Adipocyte (in vitro differentiated cells): ENCODE data around the gene TECR.

Source experiments
- DNase-seq: peaks from one replicate; pipeline ENCODE4 v3.0.0-alpha.2; 2015; ENCODE audit warnings: low read depth
- H3K27me3 ChIP-seq: replicated peaks from 2 replicates; pipeline ENCODE4 v1.7.0; 2013; ENCODE audit warnings: mild to moderate bottlenecking, low read length, moderate library complexity; ENCODE audit not compliant: control insufficient read depth, insufficient read depth
- H3K36me3 ChIP-seq: 2 replicates; pipeline ENCODE4 v1.7.0; 2013; ENCODE audit warnings: low read length, mild to moderate bottlenecking, moderate library complexity; ENCODE audit not compliant: control insufficient read depth, insufficient read depth, severe bottlenecking
- H3K4me1 ChIP-seq: 2 replicates; pipeline ENCODE4 v1.7.0; 2013; ENCODE audit warnings: mild to moderate bottlenecking, low read length, moderate library complexity; ENCODE audit not compliant: control insufficient read depth, insufficient read depth
- H3K4me3 ChIP-seq: 2 replicates; pipeline ENCODE4 v1.7.0; 2013; ENCODE audit warnings: mild to moderate bottlenecking, low read length, moderate library complexity
- H3K9ac ChIP-seq: 2 replicates; pipeline ENCODE4 v1.7.0; 2013; ENCODE audit warnings: mild to moderate bottlenecking, low read length, moderate library complexity
- H3K9me3 ChIP-seq: 2 replicates; pipeline ENCODE4 v1.7.0; 2013; ENCODE audit warnings: mild to moderate bottlenecking, low read length, moderate library complexity; ENCODE audit not compliant: control insufficient read depth

The TECR gene

GRCh38 chr19:14511229-14511593 lies 18.2 kb upstream of the TECR start:
- no peak overlapping the region for H3K4me3 ChIP-seq
- H3K4me1 ChIP-seq = peaks cover 41% of the 10 kb centered on the region
- peaks cover 26% of the 10 kb centered on the region for H3K36me3 ChIP-seq
- no peaks in the 10 kb centered on the region for H3K9me3 ChIP-seq
- no peaks in the 10 kb centered on the region for H3K27me3 ChIP-seq
- H3K9ac ChIP-seq = peak overlapping the region; percentile 29
- no peak for DNase-seq

- Histone ChIP-seq H3K4me1 (peaks cover 43% of the 10 kb centered on the region), H3K9me3 (no peaks in the 10 kb centered on the region), H3K27me3 (no peaks in the 10 kb centered on the region), H3K36me3 (peaks cover 30% of the 10 kb centered on the region), H3K4me3 (no peak overlapping the region), H3K9ac (no peak overlapping the region)
- DNase-seq = no peak
Observed at GRCh38 chr19:14512406-14512961, 16.9 kb upstream of the TECR start.

GRCh38 chr19:14514215-14514863 lies 15.1 kb upstream of the TECR start:
- Histone ChIP-seq H3K4me1 (peaks cover 39% of the 10 kb centered on the region), H3K27me3 (no peaks in the 10 kb centered on the region), H3K4me3 (peak overlapping the region; percentile 84), H3K9ac (peak overlapping the region; percentile 19), H3K36me3 (peaks cover 30% of the 10 kb centered on the region), H3K9me3 (no peaks in the 10 kb centered on the region)
- DNase-seq = no peak

- Histone ChIP-seq H3K27me3 (no peaks in the 10 kb centered on the region), H3K4me1 (peaks cover 40% of the 10 kb centered on the region), H3K9ac (peak overlapping the region; percentile 99), H3K36me3 (peaks cover 30% of the 10 kb centered on the region), H3K9me3 (no peaks in the 10 kb centered on the region), H3K4me3 (peak overlapping the region; percentile 84)
- no peak for DNase-seq
Observed at GRCh38 chr19:14515501-14516047, 13.8 kb upstream of the TECR start.

- H3K9ac ChIP-seq = peak overlapping the region; percentile 99
- no peaks in the 10 kb centered on the region for H3K9me3 ChIP-seq
- DNase-seq = no peak
- peaks cover 39% of the 10 kb centered on the region for H3K4me1 ChIP-seq
- peak overlapping the region; percentile 84 for H3K4me3 ChIP-seq
- H3K36me3 ChIP-seq = peaks cover 30% of the 10 kb centered on the region
- no peaks in the 10 kb centered on the region for H3K27me3 ChIP-seq
Observed at GRCh38 chr19:14516048-14516534, 13.3 kb upstream of the TECR start.

- no peaks in the 10 kb centered on the region for H3K9me3 ChIP-seq
- H3K9ac ChIP-seq = peak overlapping the region; percentile 99
- H3K36me3 ChIP-seq = peaks cover 30% of the 10 kb centered on the region
- peak overlapping the region; percentile 84 for H3K4me3 ChIP-seq
- no peak for DNase-seq
- peaks cover 35% of the 10 kb centered on the region for H3K4me1 ChIP-seq
- H3K27me3 ChIP-seq = no peaks in the 10 kb centered on the region
Observed at GRCh38 chr19:14516746-14517438, 12.5 kb upstream of the TECR start.

GRCh38 chr19:14517446-14517839 lies 12.0 kb upstream of the TECR start:
- H3K9me3 ChIP-seq = no peaks in the 10 kb centered on the region
- peaks cover 35% of the 10 kb centered on the region for H3K4me1 ChIP-seq
- peaks cover 30% of the 10 kb centered on the region for H3K36me3 ChIP-seq
- peak overlapping the region; percentile 84 for H3K4me3 ChIP-seq
- peak; percentile 65 for DNase-seq
- H3K27me3 ChIP-seq = no peaks in the 10 kb centered on the region
- peak overlapping the region; percentile 99 for H3K9ac ChIP-seq

GRCh38 chr19:14517840-14518505 lies 11.4 kb upstream of the TECR start, which contains the start of gene DNAJB1:
DNAJB1 (minus strand) TSS chr19:14518397; CDS start chr19:14518349, 48 bp downstream.
- Histone ChIP-seq H3K36me3 (peaks cover 30% of the 10 kb centered on the region), H3K27me3 (no peaks in the 10 kb centered on the region), H3K4me3 (peak within 1 kb of the TSS; percentile 84), H3K9ac (peak within 1 kb of the TSS; percentile 99), H3K9me3 (no peaks in the 10 kb centered on the region), H3K4me1 (peaks cover 35% of the 10 kb centered on the region)
- peak; percentile 90 for DNase-seq

- peaks cover 22% of the 10 kb centered on the region for H3K36me3 ChIP-seq
- H3K27me3 ChIP-seq = no peaks in the 10 kb centered on the region
- DNase-seq = no peak
- no peak overlapping the region for H3K9ac ChIP-seq
- no peaks in the 10 kb centered on the region for H3K9me3 ChIP-seq
- H3K4me3 ChIP-seq = no peak overlapping the region
- H3K4me1 ChIP-seq = peaks cover 34% of the 10 kb centered on the region
Observed at GRCh38 chr19:14519245-14519859, 10.0 kb upstream of the TECR start.

GRCh38 chr19:14519860-14520407 lies 9.5 kb upstream of the TECR start:
- Histone ChIP-seq H3K9ac (no peak overlapping the region), H3K9me3 (no peaks in the 10 kb centered on the region), H3K4me3 (no peak overlapping the region), H3K4me1 (peaks cover 28% of the 10 kb centered on the region), H3K27me3 (no peaks in the 10 kb centered on the region), H3K36me3 (peaks cover 16% of the 10 kb centered on the region)
- DNase-seq = no peak
